ENCODE measurements around the gene SP140L.
A peak's percentile ranks its signal among the peaks of the same experiment; 100 is the strongest.
"Not testable (repeated sequence)": the region's sequence is repeated elsewhere in the genome, so short reads cannot be mapped to it uniquely, and the experiment has no call there.

Gene SP140L

DNA sequence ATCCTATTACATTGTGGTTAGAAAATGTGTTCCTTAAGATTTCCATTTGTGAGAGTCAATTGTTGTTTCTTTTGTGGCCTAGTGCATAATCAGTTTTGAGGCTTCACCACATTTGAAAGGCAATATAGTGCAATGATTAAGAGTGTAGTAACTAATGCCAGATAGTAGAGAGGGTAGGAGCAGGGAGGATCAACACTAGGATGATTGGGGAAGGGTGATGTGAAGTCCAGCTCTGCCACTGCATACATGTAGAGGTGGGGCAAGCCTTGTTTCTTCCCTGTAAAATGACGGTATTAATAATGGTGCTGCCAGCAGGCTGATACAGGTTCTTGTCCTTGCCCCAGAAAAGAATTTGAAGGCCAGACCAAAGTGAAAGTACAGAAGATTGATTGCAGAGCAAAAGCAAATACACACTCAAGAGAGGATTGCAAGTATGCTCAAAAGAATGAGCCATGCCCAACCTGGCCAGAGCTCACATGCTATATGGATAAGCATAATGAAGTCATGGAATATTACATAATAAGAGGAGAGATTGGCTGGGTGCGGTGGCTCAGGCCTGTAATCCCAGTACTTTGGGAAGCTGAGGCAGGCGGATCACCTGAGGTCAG lies 97.0 kb downstream of the SP140L start:
- no peak for DNase-seq

DNA sequence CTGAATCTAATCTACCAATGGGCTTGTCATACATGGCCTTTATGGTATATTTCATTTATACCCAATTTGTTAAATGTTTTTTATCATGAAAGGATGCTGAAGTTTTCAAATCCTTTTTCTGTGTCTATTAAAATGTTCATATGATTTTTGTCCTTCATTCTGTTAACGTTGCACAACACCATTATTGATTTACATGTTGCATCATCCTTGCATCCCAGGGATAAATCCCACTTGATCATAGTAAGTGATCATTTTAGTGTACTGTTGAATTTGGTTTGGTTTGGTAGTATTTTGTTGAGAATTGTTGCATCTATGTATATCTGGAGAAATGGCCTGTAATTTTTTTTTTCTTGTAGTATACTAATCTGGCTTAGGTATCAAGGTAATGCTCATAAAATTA lies 98.4 kb downstream of the SP140L start:
- DNase-seq = no peak

DNA sequence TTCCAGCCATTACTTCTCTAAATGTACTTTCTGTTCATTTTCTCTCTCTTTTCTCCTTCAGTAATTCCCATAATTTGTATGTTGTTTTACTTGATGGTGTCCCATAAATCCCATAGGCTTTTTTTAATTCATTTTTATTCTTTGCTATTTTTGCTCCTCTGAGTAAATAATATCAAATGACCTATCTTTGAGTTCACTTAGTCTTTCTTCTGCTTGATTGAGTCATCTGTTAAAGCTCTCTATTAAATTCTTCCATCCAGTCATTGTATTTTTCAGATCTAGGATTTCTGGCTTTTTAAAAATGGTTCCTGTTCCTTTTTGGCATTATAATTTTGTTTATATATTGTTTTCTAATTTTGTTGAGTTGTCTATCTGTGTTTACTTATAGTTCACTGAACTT lies 102.5 kb downstream of the SP140L start:
- no peak for DNase-seq

DNA sequence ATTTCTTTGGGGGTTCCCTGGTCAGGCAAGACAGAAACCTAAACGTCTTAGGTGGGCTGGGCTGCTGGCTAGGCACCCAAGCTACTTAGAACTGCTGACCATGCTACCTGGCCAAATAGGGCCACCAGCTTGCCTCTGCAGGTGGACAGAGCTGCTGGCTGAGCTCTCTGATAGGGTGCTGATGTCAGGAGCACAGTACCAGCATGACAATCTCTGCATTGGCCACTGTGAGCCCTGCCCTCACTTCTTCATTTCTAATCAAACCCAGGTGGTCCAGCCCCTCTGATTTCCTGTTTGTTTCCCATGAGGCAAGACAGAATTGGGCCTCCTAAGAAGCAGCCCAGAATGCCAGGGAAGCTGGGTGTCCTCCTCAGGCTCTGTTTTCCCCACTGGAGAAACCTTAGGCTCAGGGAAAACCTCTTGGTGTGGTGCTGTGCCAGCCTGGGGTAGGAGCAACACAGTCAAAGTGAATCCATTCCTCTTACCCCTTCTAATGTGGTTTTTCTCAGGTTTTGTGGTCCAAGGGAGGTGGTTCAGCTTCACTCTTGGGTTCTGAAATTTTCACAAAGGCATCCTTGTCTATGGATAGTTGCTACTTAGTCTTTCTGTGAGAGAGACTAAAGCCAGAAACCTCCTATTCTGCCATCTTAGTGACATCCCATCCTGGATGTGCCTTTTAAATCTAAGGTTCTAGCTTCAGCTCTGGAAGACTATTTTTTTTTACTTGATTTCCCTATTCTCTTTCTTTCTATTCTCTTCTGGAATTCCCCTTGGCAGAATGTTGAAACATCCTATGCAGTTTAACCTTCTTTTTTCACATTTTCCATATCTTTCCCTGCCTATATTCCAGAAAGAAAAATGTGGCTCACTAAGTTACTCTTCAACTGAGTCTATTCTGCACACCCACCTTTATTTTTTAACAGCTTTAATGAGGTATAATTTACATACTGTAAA lies 104.2 kb downstream of the SP140L start:
- peak; percentile 36 for DNase-seq

DNA sequence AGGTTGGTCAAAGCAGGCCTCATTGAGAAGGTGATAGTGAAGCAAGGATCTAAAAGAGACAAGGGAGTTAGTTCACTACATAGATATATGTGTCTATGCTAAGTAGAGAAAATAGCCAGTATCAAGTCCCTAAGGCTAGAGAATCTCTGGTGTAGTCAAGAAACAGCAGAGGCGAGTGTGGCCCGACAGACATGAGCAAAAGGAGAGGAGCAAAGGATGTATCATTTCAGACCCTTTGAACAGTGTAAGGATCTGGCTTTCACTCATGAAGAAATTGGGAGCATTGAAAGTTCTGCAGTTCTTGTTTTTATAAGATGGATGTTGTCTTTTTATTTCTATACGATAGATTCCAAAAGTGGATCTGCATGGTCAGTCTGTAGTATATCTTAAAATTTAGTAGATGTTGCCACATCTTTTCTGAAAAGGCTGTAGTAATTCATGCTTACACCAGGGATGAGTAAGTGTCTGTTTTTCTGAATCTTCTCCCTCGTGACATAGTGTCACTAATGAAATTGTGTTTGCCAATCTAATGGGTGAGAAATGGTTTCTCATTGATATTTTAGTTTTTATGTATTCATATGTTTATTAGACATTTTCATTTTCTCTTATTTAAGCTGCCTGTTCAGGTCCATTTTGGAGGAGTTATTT lies 107.8 kb downstream of the SP140L start:
- no peak for DNase-seq

DNA sequence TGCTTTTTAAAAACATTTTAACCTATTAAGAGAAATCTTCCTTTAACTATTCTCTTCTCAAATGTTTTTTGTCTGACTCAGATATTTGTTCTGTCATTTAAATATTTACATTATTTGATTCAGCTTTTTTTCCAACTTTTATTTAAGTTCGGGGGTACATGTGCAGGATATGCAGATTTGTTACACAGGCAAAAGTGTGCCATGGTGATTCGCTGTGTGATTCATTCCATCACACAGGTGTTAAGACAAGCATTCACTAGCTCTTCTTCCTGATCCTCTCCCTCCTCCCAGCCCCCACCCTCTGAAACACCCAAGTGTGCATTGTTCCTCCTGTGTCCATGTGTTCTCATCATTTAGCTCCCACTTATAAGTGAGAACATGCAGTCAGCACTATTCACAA lies 108.4 kb downstream of the SP140L start:
- no peak for DNase-seq

DNA sequence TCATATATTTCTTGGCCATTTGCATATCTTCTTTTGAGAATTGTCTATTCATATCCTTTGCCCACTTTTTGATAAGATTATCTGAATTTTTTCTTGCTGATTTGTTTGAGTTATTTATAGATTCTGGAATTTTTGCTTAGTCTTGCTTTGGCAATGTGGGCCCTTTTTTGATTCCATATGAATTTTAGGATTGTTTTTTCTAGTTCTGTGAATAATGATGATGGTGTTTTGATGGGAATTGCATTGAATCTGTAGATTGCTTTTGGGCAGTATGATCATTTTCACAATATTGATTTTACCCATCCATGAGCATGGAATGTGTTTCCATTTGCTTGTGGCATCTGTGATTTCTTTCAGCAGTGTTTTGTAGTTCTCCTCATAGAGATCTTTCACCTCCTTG lies 112.1 kb downstream of the SP140L start:
- DNase-seq = not testable (repeated sequence)

DNA sequence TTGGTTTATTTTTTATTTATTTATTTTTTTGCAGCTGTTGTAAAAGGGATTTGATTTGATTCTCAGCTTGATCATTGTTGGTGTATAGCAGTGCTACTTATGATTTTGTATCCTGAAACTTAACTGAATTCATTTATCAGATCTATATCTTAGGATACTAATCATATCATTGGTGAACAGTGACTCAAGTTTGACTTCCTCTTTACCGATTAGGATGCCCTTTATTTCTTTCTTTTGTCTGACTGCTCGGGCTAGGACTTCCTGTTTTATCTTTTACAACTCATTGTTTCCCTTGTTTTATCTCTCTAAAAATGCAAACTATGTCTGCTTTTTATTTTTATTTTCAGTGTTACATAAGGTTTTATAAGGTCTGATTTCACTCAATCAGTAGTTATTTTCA lies 112.6 kb downstream of the SP140L start:
- DNase-seq = peak; percentile 41

DNA sequence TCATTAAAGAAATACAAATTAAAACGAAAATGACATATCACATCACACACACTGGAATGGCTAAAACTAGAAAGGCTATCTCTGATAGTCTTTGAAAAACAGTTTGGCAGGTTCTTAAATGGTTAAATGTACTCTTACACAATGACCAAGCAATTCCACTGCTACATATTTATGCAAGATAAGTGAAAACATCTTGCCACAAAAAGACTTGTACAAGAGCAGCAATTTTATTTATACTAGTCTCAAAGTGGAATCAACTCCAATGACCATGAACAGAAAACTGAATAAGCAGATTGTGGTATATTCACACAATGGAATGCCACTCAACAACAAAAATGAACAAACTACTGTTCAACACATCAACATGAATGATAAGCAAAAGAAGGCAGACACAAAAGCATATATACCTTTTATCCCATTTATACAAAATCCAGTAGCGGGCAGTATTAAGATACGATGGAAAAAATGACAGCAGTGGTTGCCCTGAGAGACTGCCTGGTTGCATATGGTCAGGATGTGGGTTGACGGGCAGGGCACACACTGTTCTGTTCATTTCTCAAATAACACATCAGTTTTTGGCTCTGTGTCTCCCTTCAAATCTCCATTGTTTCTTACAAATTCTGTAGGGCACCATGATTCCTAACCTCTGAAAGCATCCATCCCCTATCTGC lies 114.4 kb downstream of the SP140L start:
- peak; percentile 72 for DNase-seq

DNA sequence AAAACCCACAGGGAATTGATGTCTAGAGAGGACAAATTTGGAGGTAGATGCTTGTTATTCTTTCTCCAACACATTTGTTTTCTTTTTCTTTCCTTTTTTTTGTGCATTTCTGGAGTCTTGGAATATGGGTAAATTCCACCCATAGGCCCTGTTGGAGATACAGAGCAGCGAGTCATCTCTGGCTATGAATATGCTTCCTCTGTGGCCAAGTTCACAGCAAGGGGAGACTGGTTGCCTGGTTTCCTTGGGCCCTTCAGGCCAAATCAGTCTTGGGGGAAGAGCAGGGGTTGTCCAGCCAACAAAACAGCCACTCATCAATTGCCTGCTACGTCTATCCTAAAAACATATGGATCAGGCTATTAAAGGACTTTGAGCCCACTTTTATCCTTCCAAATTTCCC lies 116.5 kb downstream of the SP140L start:
- no peak for DNase-seq

DNA sequence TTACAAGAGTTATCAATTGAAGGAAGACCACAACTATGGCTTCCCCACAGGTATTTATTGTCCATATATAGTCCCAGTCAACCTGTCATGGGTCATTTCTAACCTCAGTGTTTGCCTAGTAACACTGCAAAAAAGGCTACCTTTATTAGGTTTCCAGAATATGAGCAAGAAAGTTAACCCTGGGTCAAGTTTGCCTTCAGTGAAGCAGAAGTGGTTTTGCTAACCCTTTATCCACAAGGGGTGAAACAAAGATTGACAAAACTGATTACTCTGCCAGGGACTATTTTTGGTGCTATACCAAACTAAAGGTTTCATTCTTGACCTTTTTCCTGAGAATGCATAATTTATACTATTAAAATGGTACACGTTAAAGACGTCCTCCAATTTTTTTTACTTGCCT lies 117.8 kb downstream of the SP140L start:
- no peak for DNase-seq

DNA sequence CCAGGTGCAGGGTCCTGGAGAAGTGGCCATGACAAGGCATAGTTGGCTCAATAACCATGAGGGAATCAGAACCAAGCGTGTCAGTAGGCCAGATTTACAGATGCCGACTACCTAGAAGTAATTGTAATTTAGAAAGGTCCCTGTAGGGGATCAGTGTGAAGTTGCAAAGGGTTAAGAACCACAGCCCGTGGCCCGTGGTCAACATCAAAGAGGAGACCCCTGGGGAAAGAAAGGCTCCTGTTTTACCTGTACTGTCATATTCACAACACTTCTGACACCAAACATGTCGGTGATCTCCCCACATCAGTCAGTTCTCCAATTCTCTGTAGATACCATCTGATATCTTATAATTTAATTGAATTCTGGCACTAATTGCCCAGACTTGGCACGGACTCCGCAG lies 120.0 kb downstream of the SP140L start:
- DNase-seq = no peak

DNA sequence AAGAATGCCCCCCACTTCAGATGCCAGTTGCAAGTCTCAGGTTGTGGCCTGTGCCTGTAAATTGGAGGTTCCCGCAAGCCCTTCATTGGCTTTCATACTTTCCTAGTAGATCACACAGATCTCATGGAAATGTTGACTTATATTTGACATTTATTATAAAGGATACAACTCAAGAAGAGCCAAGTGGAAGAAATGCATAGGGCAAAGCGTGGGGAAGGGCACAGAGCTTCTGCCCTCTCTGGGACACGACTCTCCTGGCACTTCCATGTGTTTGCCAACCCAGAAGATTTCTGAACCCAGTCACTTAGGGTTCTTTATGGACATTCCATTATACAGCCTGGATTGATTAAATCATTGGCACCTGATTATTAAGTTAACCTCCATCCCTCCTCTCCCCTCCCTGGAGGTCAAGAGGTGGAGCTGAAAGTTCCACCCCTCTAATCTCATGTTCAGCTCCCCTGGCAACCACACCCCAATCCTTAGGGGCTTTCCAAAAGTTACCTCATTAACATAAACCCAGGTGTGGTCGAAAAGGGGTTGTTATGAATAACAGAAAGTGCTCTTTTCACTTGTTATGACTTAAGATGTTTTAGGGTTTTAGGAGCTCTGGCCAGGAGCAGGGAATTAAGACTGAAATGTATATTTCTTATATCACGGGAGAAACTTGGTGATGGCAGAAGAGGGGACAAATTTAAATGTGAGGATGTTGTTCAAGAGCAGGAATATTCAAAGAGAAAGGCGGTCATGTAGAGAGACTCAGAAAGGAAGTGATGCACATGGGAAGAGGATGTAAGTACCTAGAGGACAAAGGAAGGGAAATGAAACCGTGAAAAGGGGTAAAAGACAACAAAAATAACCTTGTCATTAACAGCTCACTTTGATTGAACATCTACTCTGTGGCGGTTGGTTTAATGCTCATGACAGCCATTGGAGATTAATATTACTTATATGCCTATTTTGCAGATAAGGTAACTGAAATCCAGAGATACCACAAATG lies 120.8 kb downstream of the SP140L start:
- peak; percentile 63 for DNase-seq

DNA sequence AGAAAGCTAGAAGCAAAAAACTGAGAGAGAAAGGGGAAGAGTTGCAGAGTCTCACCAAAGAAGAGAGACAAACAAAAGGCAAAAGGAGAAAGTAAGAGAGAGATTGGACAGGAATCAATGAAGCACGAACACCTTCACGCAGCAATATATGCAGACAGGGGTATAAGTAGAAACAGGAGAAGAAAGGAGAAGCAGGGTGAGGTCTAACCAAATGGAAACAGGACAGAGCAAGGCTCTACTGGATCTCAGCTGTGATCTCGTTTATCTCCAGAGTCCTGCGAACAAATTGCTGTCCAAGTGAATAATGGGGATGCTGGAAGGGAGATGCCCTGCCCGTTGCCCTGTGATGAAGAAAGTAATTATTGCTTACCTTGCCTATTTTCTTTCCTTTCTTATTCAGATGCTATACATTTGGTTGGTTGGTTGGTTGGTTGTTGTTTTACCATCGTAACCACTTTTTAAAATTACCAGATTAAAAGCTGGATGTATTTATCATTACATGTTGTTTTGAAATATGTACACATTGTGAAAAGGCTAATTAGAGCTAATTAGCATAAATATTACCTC lies 123.0 kb downstream of the SP140L start:
- DNase-seq = no peak

DNA sequence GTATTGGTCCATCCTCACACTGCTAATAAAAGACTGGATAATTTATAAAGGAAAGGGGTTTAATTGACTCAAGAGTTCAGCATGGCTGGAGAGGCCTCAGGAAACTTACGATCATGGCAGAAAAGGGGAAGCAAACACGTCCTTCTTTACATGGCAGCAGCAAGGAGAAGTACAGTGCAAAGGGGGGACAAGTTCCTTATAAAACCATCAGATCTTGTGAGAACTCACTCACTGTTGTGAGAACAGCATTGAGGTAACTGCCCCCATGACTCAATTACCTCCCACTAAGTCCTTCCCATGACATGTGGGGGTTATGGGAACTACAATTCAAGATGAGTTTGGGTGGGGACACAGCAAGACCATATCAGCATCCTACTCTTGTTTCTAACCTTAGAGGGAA lies 126.0 kb downstream of the SP140L start:
- no peak for DNase-seq

Measured in CD4-positive, alpha-beta T cell treated with Interleukin-17A for 1 hour (primary cell).